GM04504 (cell line): ENCODE measurements around the gene BAHCC1.
A peak's percentile ranks its signal among the peaks of the same experiment; 100 is the strongest.

Experiments
- DNase-seq: peaks from one replicate; pipeline ENCODE4 v3.0.0-alpha.2; 2012; ENCODE audit warnings: low read depth

Gene BAHCC1

DNA sequence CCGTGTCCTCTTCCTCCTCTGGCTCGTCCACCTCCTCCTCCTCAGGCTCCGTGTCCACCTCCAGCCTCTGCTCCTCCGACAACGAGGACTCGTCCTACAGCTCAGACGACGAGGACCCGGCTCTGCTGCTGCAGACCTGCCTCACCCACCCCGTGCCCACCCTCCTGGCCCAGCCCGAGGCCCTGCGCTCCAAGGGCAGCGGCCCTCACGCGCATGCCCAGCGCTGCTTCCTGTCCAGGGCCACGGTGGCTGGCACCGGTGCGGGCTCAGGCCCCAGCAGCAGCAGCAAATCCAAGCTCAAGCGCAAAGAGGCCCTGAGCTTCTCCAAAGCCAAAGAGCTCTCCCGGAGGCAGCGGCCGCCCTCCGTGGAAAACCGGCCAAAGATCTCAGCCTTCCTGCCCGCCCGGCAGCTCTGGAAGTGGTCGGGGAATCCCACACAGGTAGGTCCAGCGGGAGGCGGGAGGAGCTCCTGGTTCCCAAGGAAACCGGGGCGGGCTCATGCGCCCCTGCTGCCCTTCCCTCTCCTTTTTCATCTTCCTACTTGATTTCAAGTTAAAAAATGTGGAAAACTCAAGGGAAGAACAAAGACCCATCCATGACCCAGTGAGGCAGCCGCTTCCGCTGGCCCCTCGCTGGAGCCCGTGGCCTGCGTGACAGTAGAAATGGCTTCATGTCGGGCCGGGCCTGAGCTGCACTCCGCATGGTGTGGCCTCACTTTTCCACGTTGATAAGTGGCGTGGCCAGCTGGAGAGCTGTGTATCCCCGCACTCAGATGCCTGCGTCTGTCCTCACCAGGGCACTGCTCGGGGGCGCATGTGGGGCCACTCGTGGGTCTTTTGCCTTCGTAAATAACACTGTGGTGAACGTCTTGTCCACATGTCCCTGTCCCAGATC lies 66.6 kb downstream of the BAHCC1 start:
- no peak for DNase-seq

DNA sequence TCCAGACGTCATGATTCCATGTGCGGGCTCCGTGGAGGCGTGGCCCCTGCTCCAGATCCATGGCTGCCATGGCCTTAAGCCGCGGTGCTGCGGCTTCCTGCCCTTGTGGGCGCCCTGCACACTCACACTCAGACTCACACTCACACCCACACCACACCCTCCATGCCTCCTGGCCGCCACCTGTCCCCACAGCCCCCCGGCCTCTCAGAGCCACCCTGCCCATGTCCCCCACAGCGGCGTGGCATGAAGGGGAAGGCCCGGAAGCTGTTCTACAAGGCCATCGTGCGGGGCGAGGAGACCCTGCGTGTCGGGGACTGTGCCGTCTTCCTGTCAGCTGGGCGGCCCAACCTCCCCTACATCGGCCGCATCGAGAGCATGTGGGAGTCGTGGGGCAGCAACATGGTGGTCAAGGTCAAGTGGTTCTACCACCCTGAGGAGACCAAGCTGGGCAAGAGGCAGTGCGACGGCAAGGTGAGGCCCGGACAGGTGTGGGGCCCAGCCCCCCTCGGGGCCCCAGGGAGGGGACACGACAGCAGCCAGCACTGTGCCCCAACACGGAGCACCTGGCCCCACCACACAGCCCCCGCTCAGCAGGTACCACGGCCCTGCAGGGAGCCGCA lies 67.4 kb downstream of the BAHCC1 start:
- DNase-seq, result no peak

- no peak for DNase-seq
Measured at GRCh38 chr17:81463506-81463905, 68.2 kb downstream of the BAHCC1 start.

GRCh38 chr17:81464586-81464985 lies 69.3 kb downstream of the BAHCC1 start:
- DNase-seq, result no peak

DNA sequence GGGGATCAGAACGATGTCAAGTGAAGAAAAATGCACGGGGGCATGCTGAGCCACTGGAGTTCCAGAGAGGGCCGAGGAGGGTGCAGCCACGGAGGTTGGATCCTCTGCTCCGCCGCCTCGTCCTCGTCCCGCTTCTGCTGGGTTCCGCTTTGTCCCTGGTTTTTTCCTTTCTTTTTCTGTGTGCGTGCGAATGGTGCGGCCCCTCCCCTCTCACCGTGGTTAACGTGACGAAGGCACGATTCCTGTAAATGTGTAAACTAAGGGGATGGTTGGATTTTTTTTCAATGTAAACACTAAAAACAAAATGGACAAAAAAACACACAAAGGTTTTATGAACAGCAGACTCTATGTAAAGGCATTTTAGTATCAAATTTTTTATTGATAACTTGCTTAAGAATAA lies 70.7 kb downstream of the BAHCC1 start:
- no peak for DNase-seq

DNA sequence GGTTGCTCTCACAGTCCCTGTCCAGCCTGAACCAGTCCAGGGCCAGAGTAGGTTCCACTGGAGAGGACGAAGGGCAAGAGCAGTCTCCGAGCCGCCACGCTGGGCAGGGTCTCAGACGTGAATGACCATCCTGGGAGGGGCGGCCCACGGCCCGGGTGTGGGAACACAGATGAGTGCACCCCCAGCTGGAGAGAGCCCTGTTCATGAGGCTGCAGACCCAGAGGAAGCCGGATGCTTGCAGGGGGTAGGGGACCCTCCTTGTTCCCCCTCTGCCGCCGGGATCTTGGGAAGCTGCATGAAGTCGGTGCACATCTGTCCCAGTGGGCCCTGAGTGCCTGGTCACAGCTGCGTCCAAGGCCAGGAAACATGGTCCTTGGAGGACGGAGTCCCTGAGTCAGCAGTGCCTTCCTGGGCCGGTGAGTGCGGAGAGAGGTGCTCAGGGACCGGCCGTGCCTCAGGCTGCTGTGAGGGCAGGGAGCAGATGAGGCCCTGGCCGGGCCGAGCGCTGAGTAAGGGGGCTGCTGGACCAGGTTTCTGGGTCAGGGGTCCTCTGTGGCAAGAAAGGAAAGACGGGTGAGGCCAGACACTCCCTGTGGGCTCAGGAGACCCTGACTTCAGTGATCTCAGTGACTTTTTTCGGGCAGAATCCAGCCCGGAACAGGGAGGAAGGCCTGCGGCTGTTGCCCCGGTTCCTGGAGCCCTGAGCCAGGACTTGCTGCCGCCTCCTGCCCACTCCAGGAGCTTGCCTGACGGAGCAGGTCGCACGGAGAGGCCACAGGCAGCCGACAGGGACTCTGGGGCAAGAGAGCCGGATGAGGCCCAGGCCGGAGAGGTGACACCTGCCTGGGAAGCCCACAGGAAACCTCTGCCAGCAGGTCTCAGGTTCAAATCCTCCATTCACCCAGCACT lies 71.6 kb downstream of the BAHCC1 start:
- DNase-seq, result no peak

- no peak for DNase-seq
Measured at GRCh38 chr17:81468111-81468769, 73.0 kb downstream of the BAHCC1 start.

DNA sequence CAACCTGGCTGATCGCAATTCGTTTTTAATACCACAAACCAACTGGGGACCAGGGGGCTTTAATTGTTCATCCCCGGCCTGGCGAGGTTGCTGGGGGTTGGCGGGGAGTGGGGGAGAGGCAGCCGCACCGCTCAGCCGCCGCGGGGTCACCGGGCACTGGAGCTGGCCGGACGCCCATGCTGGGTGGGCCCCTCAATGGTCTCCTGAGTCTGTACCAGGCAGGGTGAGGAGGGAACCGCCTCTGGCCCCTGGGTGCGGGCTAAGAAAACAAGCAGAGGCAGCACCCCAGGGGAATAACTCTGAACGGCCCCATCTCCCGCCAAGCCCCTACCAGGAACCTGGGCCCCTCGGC lies 73.5 kb downstream of the BAHCC1 start:
- no peak for DNase-seq

DNA sequence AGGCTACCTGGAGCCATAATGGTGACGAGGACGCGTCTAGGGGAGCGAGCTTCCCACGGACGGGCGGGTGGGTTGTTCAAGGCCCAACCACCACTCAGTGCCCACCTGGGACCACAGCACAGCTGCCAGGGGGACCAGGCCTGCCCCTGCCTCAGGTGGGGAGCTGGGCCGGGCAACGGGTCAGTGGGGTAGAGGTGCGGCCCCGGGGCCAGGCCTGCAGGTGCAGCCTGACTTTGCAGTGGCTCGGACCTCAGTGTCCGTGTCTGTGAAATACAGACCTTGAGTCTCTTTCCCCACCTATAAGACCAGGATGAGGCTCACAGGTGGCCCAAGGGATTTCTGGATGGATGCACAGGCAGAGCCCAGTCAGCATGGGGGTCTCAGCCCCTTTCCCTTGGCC lies 74.0 kb downstream of the BAHCC1 start:
- DNase-seq, result no peak

GRCh38 chr17:81470270-81470943 lies 75.2 kb downstream of the BAHCC1 start:
- DNase-seq, result no peak

GRCh38 chr17:81470944-81471817 lies 75.9 kb downstream of the BAHCC1 start:
- peak; percentile 35 for DNase-seq

GRCh38 chr17:81471818-81472456 lies 76.7 kb downstream of the BAHCC1 start:
- peak; percentile 87 for DNase-seq

DNA sequence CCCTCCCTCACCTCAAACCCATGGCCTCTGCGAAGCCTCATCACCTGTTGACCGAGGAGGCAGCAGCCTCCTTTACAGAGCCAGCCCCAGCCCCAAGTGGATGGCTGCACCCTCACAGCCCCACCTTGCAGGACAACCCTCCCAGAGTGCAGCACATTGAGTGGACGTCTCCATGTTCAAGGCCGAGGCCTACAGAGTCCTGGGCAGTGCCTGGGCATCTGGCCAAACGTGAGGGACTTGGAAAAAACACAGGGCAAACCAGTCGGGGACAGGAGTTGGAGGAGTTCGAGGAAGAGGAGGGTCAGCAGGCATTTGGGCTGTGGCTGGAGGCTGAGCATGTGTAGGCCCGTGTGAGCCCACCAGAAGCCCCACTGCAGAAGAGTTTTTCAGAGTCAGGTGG lies 77.8 kb downstream of the BAHCC1 start:
- no peak for DNase-seq

DNA sequence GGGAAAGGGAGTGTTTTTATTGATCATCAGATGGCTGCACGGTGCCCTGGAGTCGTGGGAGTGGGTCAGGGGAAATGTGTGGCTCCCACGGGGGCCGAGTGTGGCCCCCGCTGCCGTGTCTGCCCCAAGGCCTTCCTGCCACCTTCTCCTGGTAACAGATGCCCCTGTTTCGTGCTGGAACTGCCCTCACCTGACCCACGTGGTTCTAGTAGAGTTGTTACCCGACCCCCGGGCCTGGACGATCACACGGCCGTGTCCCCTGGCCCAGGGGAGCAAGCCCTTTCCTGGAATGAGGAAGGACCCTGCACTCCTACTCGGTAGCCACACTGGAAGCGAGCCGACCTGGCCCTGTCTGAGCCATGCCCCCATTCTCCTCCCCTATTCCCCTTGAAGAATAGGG lies 79.7 kb downstream of the BAHCC1 start:
- no peak for DNase-seq

GRCh38 chr17:81476097-81476496 lies 80.8 kb downstream of the BAHCC1 start:
- DNase-seq, result no peak

DNA sequence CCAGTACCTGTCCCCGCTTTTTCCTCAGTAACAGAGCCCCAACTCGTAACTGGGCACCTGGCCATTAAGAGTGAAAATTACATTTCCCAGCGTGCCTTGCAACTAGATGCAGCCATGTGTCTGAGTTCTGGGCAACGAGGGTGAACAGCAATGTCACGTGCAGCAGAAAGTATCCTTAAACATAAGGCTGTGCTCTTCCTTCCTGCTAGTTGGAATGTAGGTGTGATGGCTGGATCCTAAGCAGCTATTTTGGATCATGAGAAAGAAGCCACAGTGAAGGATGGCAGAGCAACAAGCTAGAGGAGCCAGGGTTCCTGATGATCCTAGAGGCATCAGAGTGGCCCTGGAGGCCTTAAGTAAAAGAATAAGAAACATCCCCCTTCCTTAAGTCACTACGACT lies 81.4 kb downstream of the BAHCC1 start:
- DNase-seq, result no peak

DNA sequence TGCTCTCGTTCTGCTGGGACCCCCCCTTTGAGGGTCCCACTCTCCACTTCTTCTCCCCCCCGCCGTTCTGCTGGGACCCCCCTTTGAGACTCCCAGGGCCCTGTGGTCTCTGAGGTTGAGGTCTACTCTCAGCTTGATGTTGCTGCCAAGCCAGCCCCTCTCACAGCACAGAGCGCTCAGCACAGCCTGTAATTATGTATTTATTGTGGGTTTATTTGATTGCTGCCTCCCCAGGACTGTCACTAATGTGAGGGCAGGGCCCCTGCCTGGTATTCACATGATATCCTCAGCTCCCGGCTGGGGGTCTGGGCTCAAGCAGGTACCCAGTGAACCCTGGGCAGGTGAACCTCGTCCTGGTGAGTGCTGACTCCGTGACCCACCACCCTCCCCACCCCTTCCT lies 81.9 kb downstream of the BAHCC1 start:
- DNase-seq, result no peak

DNA sequence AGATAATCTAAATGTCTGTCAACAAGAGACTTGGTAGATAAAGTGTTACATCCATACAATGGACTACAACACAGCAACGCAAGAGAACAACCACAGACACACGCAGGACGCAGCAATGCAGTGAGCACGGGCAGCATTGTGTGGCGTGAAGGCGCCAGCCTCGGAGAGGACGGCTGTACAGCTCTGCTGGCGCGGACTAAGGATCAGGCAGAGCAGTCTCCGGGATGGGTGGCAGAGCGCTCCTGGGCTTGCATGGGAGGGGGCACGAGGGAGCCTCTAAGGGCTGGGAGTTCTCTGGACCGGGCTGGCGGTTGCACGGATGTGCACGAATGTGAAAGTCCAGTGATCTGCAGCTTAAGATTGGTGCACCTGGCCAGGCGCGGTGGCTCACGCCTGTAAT lies 82.9 kb downstream of the BAHCC1 start:
- no peak for DNase-seq

GRCh38 chr17:81479175-81480071 lies 84.2 kb downstream of the BAHCC1 start:
- DNase-seq, result no peak
